CD8-positive, alpha-beta memory T cell (primary cell): ENCODE measurements around the gene BIRC3. TPM values are rescaled to one million over a fixed set of nuclear protein-coding genes. Genes with fewer than 3 reads are reported as not detected.

Experiments
- CTCF ChIA-PET: fragments of 350-600 bp; sonication (Branson Sonifier 250); formaldehyde crosslinking; loops from one replicate; lab custom pipeline; 2021; ENCODE audit warnings: antibody characterized with exemption; lab: Charles Lee
- POLR2A ChIA-PET: fragments of 350-600 bp; sonication (Branson Sonifier 250); formaldehyde crosslinking; loops from one replicate; lab custom pipeline; 2021; ENCODE audit warnings: antibody characterized with exemption; lab: Charles Lee
- DNase-seq, 5 donors: peaks; one replicate each; pipeline versions ENCODE4 v3.0.0 to v3.0.0-alpha.2; 2020 to 2022; ENCODE audit warnings: mixed read lengths in 1 of 5
- H3K27ac ChIP-seq: one replicate; pipeline ENCODE4 v1.7.0; 2013; ENCODE audit warnings: low read depth, mild to moderate bottlenecking, low read length, moderate library complexity
- H3K27me3 ChIP-seq: 2 replicates; pipeline ENCODE4 v1.7.0; 2013; ENCODE audit warnings: low read length, mild to moderate bottlenecking; ENCODE audit not compliant: insufficient read depth, poor library complexity, severe bottlenecking
- H3K36me3 ChIP-seq: 2 replicates; pipeline ENCODE4 v1.7.0; 2013; ENCODE audit warnings: mild to moderate bottlenecking, low read length, moderate library complexity; ENCODE audit not compliant: insufficient read depth
- H3K4me1 ChIP-seq: 2 replicates; pipeline ENCODE4 v1.7.0; 2013; ENCODE audit warnings: mild to moderate bottlenecking, low read length, moderate library complexity; ENCODE audit not compliant: insufficient read depth
- H3K4me3 ChIP-seq: 2 replicates; pipeline ENCODE4 v1.7.0; 2013; ENCODE audit warnings: mild to moderate bottlenecking, low read length
- H3K9me3 ChIP-seq: 2 replicates; pipeline ENCODE4 v1.7.0; 2013; ENCODE audit warnings: mild to moderate bottlenecking, low read length
- H3K27ac Mint-ChIP-seq, 8 donors: one replicate each; pipeline ENCODE4 v1.8.0; 2020 to 2021; ENCODE audit warnings: mixed read lengths in 8 of 8, mild to moderate bottlenecking in 6 of 8, inconsistent platforms in 3 of 8, moderate library complexity in 3 of 8
- H3K27me3 Mint-ChIP-seq, 2 donors: one replicate each; pipeline ENCODE4 v1.8.0; 2020 to 2021; ENCODE audit warnings: mixed read lengths in 2 of 2, mild to moderate bottlenecking in 1 of 2, moderate library complexity in 1 of 2
- H3K36me3 Mint-ChIP-seq, 3 donors: one replicate each; pipeline ENCODE4 v1.8.0; 2020 to 2021; ENCODE audit warnings: mixed read lengths in 3 of 3, inconsistent platforms in 1 of 3, mild to moderate bottlenecking in 1 of 3
- H3K4me1 Mint-ChIP-seq, 3 donors: one replicate each; pipeline ENCODE4 v1.8.0; 2020 to 2021; ENCODE audit warnings: mixed read lengths in 3 of 3, inconsistent platforms in 1 of 3, mild to moderate bottlenecking in 1 of 3
- H3K4me3 Mint-ChIP-seq, 7 donors: one replicate each; pipeline ENCODE4 v1.8.0; 2020 to 2021; ENCODE audit warnings: mixed read lengths in 7 of 7, mild to moderate bottlenecking in 6 of 7, moderate library complexity in 4 of 7, inconsistent platforms in 2 of 7
- H3K9me3 Mint-ChIP-seq, 5 donors: one replicate each; pipeline ENCODE4 v1.8.0; 2020 to 2022; ENCODE audit warnings: mixed read lengths in 5 of 5, mild to moderate bottlenecking in 3 of 5, moderate library complexity in 2 of 5, inconsistent platforms in 1 of 5
- polyA plus RNA-seq: library from polyadenylated mRNA; unstranded; fragments of 300-500 nt; fragmentation: Illumina TruSeq; gene quantifications from one replicate; pipeline ENCODE4 v1.2.3, GENCODE V29; 2021
- total RNA-seq, 2 experiments: library from RNA; stranded (reverse); gene quantifications; one replicate each; pipeline ENCODE4 v1.2.3, GENCODE V29; 2021

The BIRC3 gene
- total and polyA plus RNA-seq, 3 experiments from 2014 or later, result 36.7 to 199 (median 191) TPM

DNA sequence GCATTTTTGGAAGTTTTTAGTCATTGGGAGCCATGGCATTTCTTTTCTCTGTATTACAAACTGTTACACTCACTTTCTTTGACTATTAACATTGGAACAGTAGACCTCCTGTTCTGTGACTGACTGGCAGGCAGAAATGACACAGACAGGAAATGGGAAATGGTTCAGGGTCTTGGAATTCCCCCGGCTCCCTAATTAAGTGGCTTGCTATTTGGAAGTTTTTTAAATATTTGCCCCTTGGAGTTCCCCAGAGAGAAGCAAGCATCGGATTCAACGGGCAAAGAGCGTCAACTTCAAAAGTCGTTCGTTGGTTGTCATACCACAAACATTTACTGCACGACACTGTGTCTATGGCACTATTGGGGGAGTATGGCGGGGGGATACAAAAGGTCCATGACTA, 28.6 kb downstream of the BIRC3 start:
- peak in 4 of 5 donors; percentile 24 to 51 (median 32) for DNase-seq
- POLR2A ChIA-PET, result no interaction called here
- H3K27me3 Mint-ChIP-seq, result peaks cover 0 to 3% of the 10 kb centered on the region in 2 donors
- Histone ChIP-seq H3K27ac (peak overlapping the region; percentile 93), H3K4me1 (peaks cover 22% of the 10 kb centered on the region), H3K36me3 (no peaks in the 10 kb centered on the region), H3K27me3 (no peaks in the 10 kb centered on the region), H3K9me3 (no peaks in the 10 kb centered on the region), H3K4me3 (peak overlapping the region; percentile 77)
- CTCF ChIA-PET, result interaction anchor here (1.1 to 8.1 kb wide), 3 partner anchors 10 to 267 kb away, joined by 3 to 72 read pairs (median 5); no protein-coding TSS in a partner anchor
- H3K9me3 Mint-ChIP-seq, result no peaks in the 10 kb centered on the region
- H3K4me1 Mint-ChIP-seq, result peaks cover 34 to 58% (median 49%) of the 10 kb centered on the region in 3 donors
- H3K4me3 Mint-ChIP-seq, result peak overlapping the region; percentile 98 to 99 (median 98)
- H3K36me3 Mint-ChIP-seq, result peaks cover 0 to 30% (median 2%) of the 10 kb centered on the region in 3 donors
- H3K27ac Mint-ChIP-seq, result peak overlapping the region; percentile 99 to 100 (median 100)

DNA sequence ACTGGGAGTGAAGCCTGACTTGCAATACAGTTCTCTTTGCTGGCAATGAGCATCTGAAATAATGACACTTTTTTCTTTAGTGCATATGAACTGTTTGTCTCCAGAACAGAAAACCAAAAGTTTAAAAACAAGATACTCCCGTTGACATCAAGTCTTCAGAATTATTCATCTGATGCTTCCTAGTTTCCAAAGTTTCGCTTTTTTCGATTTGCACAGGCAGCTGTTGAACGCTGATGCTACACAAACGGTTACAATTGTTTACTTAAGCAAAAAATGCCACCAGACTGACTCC, 29.1 kb downstream of the BIRC3 start:
- Mint-ChIP-seq H3K27me3 (peaks cover 0 to 3% of the 10 kb centered on the region in 2 donors), H3K4me1 (peaks cover 34 to 57% (median 49%) of the 10 kb centered on the region in 3 donors), H3K27ac (peak overlapping the region; percentile 99 to 100 (median 100)), H3K36me3 (peaks cover 0 to 33% (median 4%) of the 10 kb centered on the region in 3 donors), H3K9me3 (no peaks in the 10 kb centered on the region), H3K4me3 (peak overlapping the region; percentile 98 to 99 (median 98))
- no peaks in the 10 kb centered on the region for H3K9me3 ChIP-seq
- CTCF ChIA-PET, result interaction anchor here (1.8 kb wide), 1 partner anchor 266 kb away, joined by 5 read pairs; no protein-coding TSS in a partner anchor
- DNase-seq, result no peak
- peak overlapping the region; percentile 77 for H3K4me3 ChIP-seq
- no peaks in the 10 kb centered on the region for H3K36me3 ChIP-seq
- no peaks in the 10 kb centered on the region for H3K27me3 ChIP-seq
- POLR2A ChIA-PET, result no interaction called here
- H3K27ac ChIP-seq, result peak overlapping the region; percentile 93
- peaks cover 22% of the 10 kb centered on the region for H3K4me1 ChIP-seq

DNA sequence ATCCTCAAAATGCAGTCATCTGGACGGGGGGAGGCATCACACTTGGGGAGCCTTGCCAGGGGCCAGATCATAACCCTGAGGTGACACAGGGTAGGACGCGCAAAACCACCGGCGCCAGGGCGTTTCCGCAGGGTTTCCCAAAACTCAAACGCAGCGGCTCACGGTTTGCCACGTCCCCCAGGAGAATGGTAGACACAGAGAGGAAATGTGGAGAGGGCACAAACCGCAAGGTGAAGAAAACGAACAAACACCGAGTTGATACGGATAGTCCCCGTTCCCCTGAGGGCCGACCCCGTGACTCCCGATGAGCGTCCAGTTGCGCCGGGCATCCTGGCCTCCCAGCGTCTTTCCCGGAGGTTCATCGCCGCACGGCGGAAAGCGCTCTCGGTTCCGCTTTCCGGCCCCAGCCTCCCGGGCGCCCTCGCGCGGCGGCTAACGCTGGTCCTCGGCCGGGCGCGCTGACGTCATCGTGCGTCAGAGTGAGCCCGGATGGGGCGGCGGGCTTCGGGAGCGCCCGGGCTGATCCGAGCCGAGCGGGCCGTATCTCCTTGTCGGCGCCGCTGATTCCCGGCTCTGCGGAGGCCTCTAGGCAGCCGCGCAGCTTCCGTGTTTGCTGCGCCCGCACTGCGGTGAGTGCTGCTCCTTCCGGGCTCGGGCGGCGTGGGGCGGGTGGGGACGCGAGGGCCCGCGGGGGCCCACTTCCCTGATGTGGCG, 29.6 kb downstream of the BIRC3 start, which contains the start of gene BIRC2:
BIRC2 (plus strand) TSS at position 467 of the 714 bp plus-strand sequence. CDS start 2,641 bp downstream, outside the sequence.
- peak within 1 kb of the TSS; percentile 77 for H3K4me3 ChIP-seq
- H3K27ac Mint-ChIP-seq, result peak within 1 kb of the TSS; percentile 99 to 100 (median 100)
- no peaks in the 10 kb centered on the region for H3K9me3 ChIP-seq
- ChIA-PET CTCF (interaction anchor here (1.2 to 1.8 kb wide), 2 partner anchors 149 to 266 kb away, joined by 5 read pairs; no protein-coding TSS in a partner anchor), POLR2A (interaction anchor here (1.1 kb wide), 1 partner anchor 105 kb away, joined by 5 read pairs; no protein-coding TSS in a partner anchor)
- H3K4me3 Mint-ChIP-seq, result peak within 1 kb of the TSS; percentile 98 to 99 (median 98)
- peaks cover 0 to 3% of the 10 kb centered on the region in 2 donors for H3K27me3 Mint-ChIP-seq
- H3K27me3 ChIP-seq, result no peaks in the 10 kb centered on the region
- peaks cover 35 to 55% (median 50%) of the 10 kb centered on the region in 3 donors for H3K4me1 Mint-ChIP-seq
- DNase-seq, result peak; percentile 93 to 96 (median 94)
- H3K27ac ChIP-seq, result peak within 1 kb of the TSS; percentile 93
- peaks cover 22% of the 10 kb centered on the region for H3K4me1 ChIP-seq
- no peaks in the 10 kb centered on the region for H3K36me3 ChIP-seq
- H3K36me3 Mint-ChIP-seq, result peaks cover 4 to 37% (median 8%) of the 10 kb centered on the region in 3 donors
- H3K9me3 Mint-ChIP-seq, result no peaks in the 10 kb centered on the region

DNA sequence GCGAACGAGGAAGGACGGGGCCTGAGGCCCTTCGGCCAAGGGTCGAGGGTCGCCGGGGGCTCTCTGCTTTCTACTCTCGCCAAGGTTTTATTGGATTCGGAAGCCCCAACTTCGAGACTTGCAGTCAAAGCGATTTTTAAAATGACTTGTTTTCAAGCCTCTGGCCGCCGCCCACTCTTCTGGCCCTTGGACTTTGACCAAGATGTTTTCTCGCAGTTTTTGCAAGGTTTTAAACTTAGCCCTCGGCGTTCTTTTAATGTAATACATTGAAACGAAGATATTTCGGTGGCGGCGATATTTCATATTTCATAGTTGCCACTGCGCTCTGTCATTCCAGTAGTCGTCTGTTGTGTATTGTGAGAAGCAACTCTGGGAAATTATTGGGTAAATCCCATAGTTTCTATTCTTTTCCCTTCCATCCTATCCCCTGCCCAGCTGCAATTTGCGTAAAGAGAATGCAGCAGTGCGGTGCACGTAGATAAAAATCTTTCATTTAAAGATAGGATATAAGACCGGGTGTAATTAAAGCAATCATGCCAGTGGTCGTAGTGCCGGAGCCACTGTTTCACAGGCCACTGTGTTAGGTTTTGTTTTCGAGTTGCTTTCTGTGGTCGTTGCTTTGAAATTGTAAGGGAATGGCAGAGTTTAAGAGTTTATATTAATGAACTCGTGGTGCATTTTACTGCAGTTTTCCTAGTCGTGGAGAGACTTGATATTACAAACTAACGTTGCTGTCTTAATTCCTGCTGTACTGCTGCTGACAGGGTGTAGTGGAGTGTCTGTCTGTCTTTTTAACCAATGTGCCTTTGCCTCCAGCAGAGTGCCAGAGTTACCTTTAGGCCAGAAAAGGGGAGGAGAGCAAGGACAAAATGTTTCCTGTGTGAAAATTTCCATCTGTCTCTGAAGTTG, 30.4 kb downstream of the BIRC3 start:
- Mint-ChIP-seq H3K4me1 (peaks cover 33 to 57% (median 49%) of the 10 kb centered on the region in 3 donors), H3K9me3 (no peaks in the 10 kb centered on the region), H3K4me3 (peak overlapping the region; percentile 98 to 99 (median 98)), H3K27me3 (peaks cover 0 to 3% of the 10 kb centered on the region in 2 donors), H3K36me3 (peaks cover 5 to 42% (median 11%) of the 10 kb centered on the region in 3 donors), H3K27ac (peak overlapping the region; percentile 99 to 100 (median 100))
- Histone ChIP-seq H3K27ac (peak overlapping the region; percentile 93), H3K36me3 (no peaks in the 10 kb centered on the region), H3K9me3 (no peaks in the 10 kb centered on the region), H3K27me3 (no peaks in the 10 kb centered on the region), H3K4me3 (peak overlapping the region; percentile 77), H3K4me1 (peaks cover 22% of the 10 kb centered on the region)
- DNase-seq, result peak in 3 of 5 donors; percentile 12 to 43 (median 29)
- ChIA-PET CTCF (interaction anchor here (1.1 to 1.5 kb wide), 4 partner anchors 13 to 148 kb away, joined by 3 to 5 read pairs (median 4); no protein-coding TSS in a partner anchor), POLR2A (interaction anchor here (0.6 to 1.1 kb wide), 2 partner anchors 9 to 104 kb away, joined by 5 read pairs; no protein-coding TSS in a partner anchor)

DNA sequence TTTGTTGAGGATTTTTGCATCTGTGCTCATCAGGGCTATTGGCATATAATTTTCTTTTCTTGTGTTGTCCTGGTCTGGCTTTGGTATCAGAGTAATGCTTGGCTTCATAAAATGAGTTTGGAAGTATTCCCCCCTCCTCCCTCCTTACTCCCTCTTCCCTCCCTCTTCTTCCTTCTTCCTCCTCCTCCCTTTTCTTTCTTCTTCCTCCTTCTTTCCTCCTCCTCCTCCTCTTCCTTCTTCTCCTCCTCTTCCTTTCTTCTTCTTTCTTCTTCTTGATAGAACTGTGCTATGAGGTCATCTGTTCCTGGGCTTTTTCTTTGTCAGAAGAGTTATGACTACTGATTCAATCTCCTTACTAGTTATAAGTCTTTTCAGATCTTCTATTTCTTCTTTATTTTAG, 39.8 kb downstream of the BIRC3 start:
- ChIA-PET POLR2A (no interaction called here), CTCF (interaction anchor here (1.8 kb wide), 1 partner anchor 10 kb away, joined by 7 read pairs; no protein-coding TSS in a partner anchor)
- Histone ChIP-seq H3K27ac (no peak overlapping the region), H3K4me1 (peaks cover 22% of the 10 kb centered on the region), H3K4me3 (no peak overlapping the region), H3K9me3 (no peaks in the 10 kb centered on the region), H3K36me3 (no peaks in the 10 kb centered on the region), H3K27me3 (no peaks in the 10 kb centered on the region)
- H3K9me3 Mint-ChIP-seq, result peaks cover 0 to 7% (median 0%) of the 10 kb centered on the region in 5 donors
- DNase-seq, result no peak
- H3K27ac Mint-ChIP-seq, result peak overlapping the region in 4 of 8 donors; percentile 1 to 43 (median 28)
- H3K4me3 Mint-ChIP-seq, result no peak overlapping the region
- peaks cover 0 to 1% of the 10 kb centered on the region in 2 donors for H3K27me3 Mint-ChIP-seq
- H3K36me3 Mint-ChIP-seq, result peaks cover 22 to 67% (median 27%) of the 10 kb centered on the region in 3 donors
- peaks cover 43 to 76% (median 72%) of the 10 kb centered on the region in 3 donors for H3K4me1 Mint-ChIP-seq

DNA sequence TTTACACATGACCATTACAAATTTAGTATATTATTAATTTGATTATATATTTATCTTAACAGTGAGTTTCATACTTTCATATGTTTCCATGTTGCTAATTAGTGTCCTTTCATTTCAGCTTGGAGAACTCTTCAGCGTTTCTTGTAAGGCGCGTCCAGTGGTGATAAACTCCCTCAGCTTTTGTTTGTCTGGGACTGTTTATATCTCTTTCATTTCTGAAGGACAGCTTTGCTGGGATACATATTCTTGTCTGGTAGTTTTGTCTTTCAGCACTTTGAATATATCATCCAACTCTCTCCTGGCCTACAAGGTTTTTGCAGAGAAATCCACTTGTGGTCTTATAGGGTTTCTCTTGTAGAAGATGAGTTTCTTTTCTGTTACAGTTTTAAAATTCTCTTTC, 42.1 kb downstream of the BIRC3 start:
- Histone ChIP-seq H3K27ac (no peak overlapping the region), H3K9me3 (no peaks in the 10 kb centered on the region), H3K4me1 (peaks cover 30% of the 10 kb centered on the region), H3K27me3 (no peaks in the 10 kb centered on the region), H3K36me3 (peaks cover 13% of the 10 kb centered on the region), H3K4me3 (no peak overlapping the region)
- CTCF ChIA-PET, result interaction anchor here (1.1 to 1.9 kb wide), 3 partner anchors 17 to 34 kb away, joined by 3 to 4 read pairs (median 4); no protein-coding TSS in a partner anchor
- Mint-ChIP-seq H3K27ac (peak overlapping the region in 2 of 8 donors; percentile 25 to 86), H3K9me3 (peaks cover 0 to 7% (median 0%) of the 10 kb centered on the region in 5 donors), H3K4me1 (peaks cover 47 to 75% (median 67%) of the 10 kb centered on the region in 3 donors), H3K27me3 (peaks cover 0 to 1% of the 10 kb centered on the region in 2 donors), H3K4me3 (no peak overlapping the region), H3K36me3 (peaks cover 21 to 70% (median 27%) of the 10 kb centered on the region in 3 donors)
- POLR2A ChIA-PET, result no interaction called here
- no peak for DNase-seq

DNA sequence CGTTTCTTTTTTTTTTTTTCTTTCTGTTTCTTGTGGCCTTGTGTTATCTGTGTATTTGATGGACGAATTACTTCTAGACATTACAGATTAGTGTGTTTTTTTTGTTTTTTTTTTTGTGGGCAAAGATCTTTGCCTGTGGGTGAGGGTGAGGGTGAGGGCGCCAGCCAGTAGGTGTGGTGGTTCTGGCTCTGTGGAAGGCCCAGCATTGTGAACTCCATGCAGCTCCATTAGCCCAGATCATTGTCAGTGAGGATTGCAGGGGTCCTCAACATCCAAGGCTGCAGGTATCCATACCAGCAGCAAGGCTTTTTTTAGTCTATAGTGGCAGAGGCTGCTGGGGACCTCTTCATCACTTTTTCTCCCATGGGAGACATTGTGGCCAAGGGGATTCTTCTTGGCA, 43.4 kb downstream of the BIRC3 start:
- H3K4me3 Mint-ChIP-seq, result peak overlapping the region; percentile 9 to 76 (median 66)
- no peaks in the 10 kb centered on the region for H3K27me3 ChIP-seq
- H3K4me1 ChIP-seq, result peaks cover 30% of the 10 kb centered on the region
- H3K27ac ChIP-seq, result no peak overlapping the region
- CTCF ChIA-PET, result interaction anchor here (1.2 to 2.3 kb wide), 6 partner anchors 13 to 72 kb away, joined by 3 to 16 read pairs (median 4); no protein-coding TSS in a partner anchor
- peaks cover 0 to 7% (median 0%) of the 10 kb centered on the region in 5 donors for H3K9me3 Mint-ChIP-seq
- H3K9me3 ChIP-seq, result no peaks in the 10 kb centered on the region
- H3K4me1 Mint-ChIP-seq, result peaks cover 41 to 62% (median 57%) of the 10 kb centered on the region in 3 donors
- peaks cover 25% of the 10 kb centered on the region for H3K36me3 ChIP-seq
- peak overlapping the region; percentile 13 for H3K4me3 ChIP-seq
- DNase-seq, result peak in 2 of 5 donors; percentile 39 to 63
- POLR2A ChIA-PET, result no interaction called here
- peaks cover 0 to 1% of the 10 kb centered on the region in 2 donors for H3K27me3 Mint-ChIP-seq
- H3K27ac Mint-ChIP-seq, result peak overlapping the region; percentile 58 to 94 (median 89)
- peaks cover 21 to 73% (median 24%) of the 10 kb centered on the region in 3 donors for H3K36me3 Mint-ChIP-seq
